Measurements from ENCODE around the gene DEFB124. TPM values are rescaled to one million over a fixed set of nuclear protein-coding genes. Genes with fewer than 3 reads are reported as not detected.

The DEFB124 gene
- total RNA-seq, 6 experiments from 2014 or later, result not detected

GRCh38 chr20:31454361-31454760, 20.6 kb downstream of the DEFB124 start:
- intact Hi-C loops (cut with DNase I), result no loop called here
- ATAC-seq (no peak), DNase-seq (no peak)
- WGBS (ENCODE audit: insufficient coverage, low coverage, low lambda C conversion rate, missing lambda C conversion rate), result 75% methylated on average over 1 of the region's 1 CpG
- H3K9me3 ChIP-seq, result no peaks in the 10 kb centered on the region
- TF ChIP-seq POLR2A (IDR thresholded peaks at IDR 0.05), result no peak
- TF ChIP-seq CTCF (IDR thresholded peaks at IDR 0.05), result no peak
- no peaks in the 10 kb centered on the region for H3K36me3 ChIP-seq
- no peaks in the 10 kb centered on the region for H3K4me1 ChIP-seq
- H3K27me3 ChIP-seq, result peaks cover 0 to 6% of the 10 kb centered on the region in 2 donors
- no peak overlapping the region for H3K4me3 ChIP-seq
- H3K27ac ChIP-seq, result no peak overlapping the region

GRCh38 chr20:31452575-31452974, 22.4 kb downstream of the DEFB124 start:
- DNase-seq, result no peak
- ATAC-seq, result no peak
- Histone ChIP-seq H3K36me3 (no peaks in the 10 kb centered on the region), H3K4me1 (no peaks in the 10 kb centered on the region), H3K27me3 (peaks cover 0 to 1% of the 10 kb centered on the region in 2 donors), H3K27ac (no peak overlapping the region), H3K9me3 (no peaks in the 10 kb centered on the region), H3K4me3 (no peak overlapping the region)
- 20% methylated on average over 2 of the region's 2 CpGs for WGBS (ENCODE audit: insufficient coverage, low coverage, low lambda C conversion rate, missing lambda C conversion rate)
- no peak for TF ChIP-seq CTCF (IDR thresholded peaks at IDR 0.05)
- TF ChIP-seq POLR2A (IDR thresholded peaks at IDR 0.05), result no peak
- intact Hi-C loops (cut with DNase I), result no loop called here

- 52% methylated on average over 8 of the region's 8 CpGs for WGBS (ENCODE audit: insufficient coverage, low coverage, low lambda C conversion rate, missing lambda C conversion rate)
- no peak for ATAC-seq
These were observed 25.2 kb downstream of the DEFB124 start for GRCh38 chr20:31449511-31450414.

GRCh38 chr20:31446084-31446819, 28.7 kb downstream of the DEFB124 start:
- 54% methylated on average over 12 of the region's 12 CpGs for WGBS (ENCODE audit: insufficient coverage, low coverage, low lambda C conversion rate, missing lambda C conversion rate)
- no peaks in the 10 kb centered on the region for H3K36me3 ChIP-seq
- no peak overlapping the region for H3K27ac ChIP-seq
- ATAC-seq, result no peak
- H3K9me3 ChIP-seq, result no peaks in the 10 kb centered on the region
- no peak overlapping the region for H3K4me3 ChIP-seq
- TF ChIP-seq CTCF (IDR thresholded peaks at IDR 0.05) (no peak), POLR2A (IDR thresholded peaks at IDR 0.05) (no peak)
- H3K4me1 ChIP-seq, result no peaks in the 10 kb centered on the region
- H3K27me3 ChIP-seq, result no peaks in the 10 kb centered on the region
- intact Hi-C loops (cut with DNase I), result no loop called here
- DNase-seq, result no peak

More at GRCh38 chr20:31449511-31450414, 25.2 kb downstream of the DEFB124 start:
- TF ChIP-seq POLR2A (IDR thresholded peaks at IDR 0.05), result no peak
- TF ChIP-seq CTCF (IDR thresholded peaks at IDR 0.05), result no peak
- intact Hi-C loops (cut with DNase I), result no loop called here
- Histone ChIP-seq H3K36me3 (no peaks in the 10 kb centered on the region), H3K4me3 (no peak overlapping the region), H3K9me3 (no peaks in the 10 kb centered on the region), H3K27me3 (no peaks in the 10 kb centered on the region), H3K27ac (no peak overlapping the region), H3K4me1 (no peaks in the 10 kb centered on the region)
- no peak for DNase-seq

All from right lobe of liver (tissue), 6 donors.